GM12892 (cell line): ENCODE results near the gene RAET1E. TPM values are rescaled to one million over a fixed set of nuclear protein-coding genes. Genes with fewer than 3 reads are reported as not detected.
"Not testable (repeated sequence)": the region's sequence is repeated elsewhere in the genome, so short reads cannot be mapped to it uniquely, and the experiment has no call there.

ENCODE experiments used
- DNase-seq: peaks from one replicate; pipeline ENCODE4 v3.0.0; 2011; ENCODE audit not compliant: insufficient read length
- FAIRE-seq: peaks from 2 replicates; lab custom pipeline; 2011; peaks lifted over from hg19 to GRCh38; lab: Jason Lieb, UNC
- POLR2A ChIP-seq: IDR thresholded peaks from 2 replicates; pipeline ENCODE4 v1.6.1; 2011; ENCODE audit warnings: low read depth, low read length, control low read depth
- POLR2AphosphoS5 ChIP-seq: IDR thresholded peaks from 2 replicates; pipeline ENCODE4 v1.6.1; 2011; ENCODE audit warnings: low read depth, low read length, control low read depth
- TAF1 ChIP-seq: IDR thresholded peaks from 2 replicates; pipeline ENCODE4 v1.6.1; 2011; ENCODE audit warnings: low read depth, mild to moderate bottlenecking, control low read depth, low read length, borderline replicate concordance
- polyA plus RNA-seq: library from polyadenylated mRNA; unstranded; fragments of >200 nt; gene quantifications from one replicate; pipeline ENCODE4 v1.2.1, GENCODE V29; 2012; ENCODE audit warnings: missing spikeins, inconsistent platforms; ENCODE audit not compliant: missing spikeins

Gene RAET1E, protein sequence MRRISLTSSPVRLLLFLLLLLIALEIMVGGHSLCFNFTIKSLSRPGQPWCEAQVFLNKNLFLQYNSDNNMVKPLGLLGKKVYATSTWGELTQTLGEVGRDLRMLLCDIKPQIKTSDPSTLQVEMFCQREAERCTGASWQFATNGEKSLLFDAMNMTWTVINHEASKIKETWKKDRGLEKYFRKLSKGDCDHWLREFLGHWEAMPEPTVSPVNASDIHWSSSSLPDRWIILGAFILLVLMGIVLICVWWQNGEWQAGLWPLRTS
- polyA plus RNA-seq: not detected

DNA sequence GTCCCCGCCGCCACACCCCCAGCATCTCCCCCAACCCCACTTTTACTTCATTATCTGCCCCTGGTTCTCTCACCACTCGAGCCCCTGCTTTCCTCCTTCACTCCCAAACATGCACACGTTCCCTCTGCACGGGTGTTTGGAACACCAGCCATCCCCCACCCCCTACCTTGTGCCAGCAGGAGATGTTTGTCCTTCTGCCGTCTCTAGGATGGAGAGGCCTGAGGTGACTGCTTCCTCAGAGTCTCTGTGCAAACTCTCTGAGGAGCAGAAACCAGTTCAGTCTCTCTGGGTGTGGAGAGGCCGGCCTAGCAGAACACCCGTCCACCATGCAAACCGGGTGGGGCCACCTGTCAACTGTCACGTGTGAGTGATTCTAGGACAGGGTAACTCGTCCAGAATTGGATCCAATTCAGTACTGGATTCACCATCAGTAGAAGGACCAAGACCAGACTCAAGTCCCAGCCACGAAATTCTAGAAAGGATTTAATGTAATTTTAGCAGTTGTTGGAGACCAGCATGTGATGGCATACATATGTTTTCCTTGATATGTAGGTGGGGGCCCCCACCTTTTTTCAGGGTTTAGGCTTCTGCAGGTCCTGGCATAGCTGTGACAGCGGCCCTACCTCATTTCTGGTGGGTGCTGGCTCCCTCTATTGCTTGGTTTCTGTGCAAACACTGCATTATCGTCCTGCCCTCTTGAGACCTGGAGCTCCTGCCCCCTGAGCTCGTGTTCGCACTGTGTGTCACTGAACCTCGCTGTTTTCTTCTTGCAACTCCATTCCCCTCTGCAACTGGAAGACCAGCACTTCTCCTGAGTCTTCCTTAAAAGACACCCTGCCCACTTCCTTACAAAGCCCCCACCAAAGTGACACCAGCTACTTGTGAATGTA lies at the start of gene RAET1E:
TSS of gene RAET1E (minus strand) at position 259 of the 890 bp plus-strand sequence. CDS start 7,212 bp downstream, outside the sequence.
- DNase-seq (no peak), FAIRE-seq (no peak)
- TF ChIP-seq POLR2AphosphoS5 (no peak), TAF1 (no peak), POLR2A (no peak)

DNA sequence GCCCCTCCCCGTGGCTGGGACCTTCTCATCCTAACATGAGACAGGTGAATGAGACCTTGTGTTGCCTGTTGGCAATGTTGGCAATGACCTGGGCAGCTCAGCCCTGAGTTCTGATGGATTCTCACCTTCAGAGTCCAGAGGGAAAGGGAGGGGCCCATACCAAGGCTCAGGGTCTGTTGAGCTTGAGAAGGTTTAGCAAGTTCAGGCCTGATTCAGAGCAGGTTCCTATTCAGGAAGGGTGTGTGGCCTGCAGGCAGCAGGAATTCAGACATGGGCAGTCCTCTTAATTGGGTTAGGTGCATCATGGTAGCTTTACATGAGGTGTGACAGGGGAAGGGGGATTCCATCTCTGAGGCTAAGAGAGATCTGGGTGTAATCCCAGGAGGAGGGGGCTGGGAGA lies 49.6 kb upstream of the RAET1E start:
- not testable (repeated sequence) for DNase-seq, FAIRE-seq

DNA sequence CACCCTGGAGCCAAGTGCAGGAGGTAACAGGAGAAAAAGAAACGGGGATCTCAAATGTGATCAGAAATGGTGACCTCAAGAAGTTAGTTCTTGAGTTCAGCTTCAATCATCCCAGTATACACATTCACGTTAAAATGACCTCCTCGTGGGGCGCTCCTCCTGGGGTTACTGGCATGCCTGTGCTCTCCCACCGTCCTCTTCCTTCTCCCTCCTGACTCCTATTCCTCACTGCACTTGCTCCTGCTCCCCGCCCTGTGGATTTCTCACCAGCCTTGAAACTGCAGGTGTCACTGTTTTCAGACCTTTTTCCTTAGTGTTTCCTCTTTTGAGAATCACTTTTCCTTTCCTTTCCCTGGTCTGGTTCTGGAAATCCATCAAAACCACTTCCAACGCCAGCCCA lies 48.7 kb upstream of the RAET1E start:
- not testable (repeated sequence) for FAIRE-seq, DNase-seq

DNA sequence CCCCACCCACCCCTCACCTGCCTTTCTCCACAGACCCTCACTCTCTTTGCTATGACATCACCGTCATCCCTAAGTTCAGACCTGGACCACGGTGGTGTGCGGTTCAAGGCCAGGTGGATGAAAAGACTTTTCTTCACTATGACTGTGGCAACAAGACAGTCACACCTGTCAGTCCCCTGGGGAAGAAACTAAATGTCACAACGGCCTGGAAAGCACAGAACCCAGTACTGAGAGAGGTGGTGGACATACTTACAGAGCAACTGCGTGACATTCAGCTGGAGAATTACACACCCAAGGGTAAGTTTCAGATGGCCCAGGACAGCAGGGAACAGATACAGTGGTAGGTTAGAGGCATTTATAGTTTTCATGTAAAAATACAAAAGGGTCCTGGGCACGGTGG lies 47.4 kb upstream of the RAET1E start:
- not testable (repeated sequence) for DNase-seq, FAIRE-seq

DNA sequence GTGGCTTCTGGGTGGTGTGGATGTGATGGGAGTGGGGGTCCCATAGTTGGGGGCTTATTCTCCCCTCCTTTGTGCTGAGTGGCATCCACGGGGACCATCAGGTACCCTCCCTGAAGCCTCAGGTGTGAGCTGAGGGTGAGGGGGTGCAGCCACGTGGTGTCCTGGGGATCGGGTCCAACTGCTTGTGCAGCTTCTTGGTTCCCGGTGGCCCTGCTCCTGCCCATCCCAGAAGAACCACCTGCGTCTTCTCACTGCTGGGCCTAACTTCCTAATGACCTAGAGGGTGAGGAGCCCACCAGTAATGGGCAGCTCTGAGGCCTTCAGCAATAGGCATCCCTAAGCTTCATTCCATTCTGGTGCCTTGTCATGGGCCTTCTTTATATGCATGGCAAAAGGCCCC lies 45.4 kb upstream of the RAET1E start:
- not testable (repeated sequence) for DNase-seq, FAIRE-seq

DNA sequence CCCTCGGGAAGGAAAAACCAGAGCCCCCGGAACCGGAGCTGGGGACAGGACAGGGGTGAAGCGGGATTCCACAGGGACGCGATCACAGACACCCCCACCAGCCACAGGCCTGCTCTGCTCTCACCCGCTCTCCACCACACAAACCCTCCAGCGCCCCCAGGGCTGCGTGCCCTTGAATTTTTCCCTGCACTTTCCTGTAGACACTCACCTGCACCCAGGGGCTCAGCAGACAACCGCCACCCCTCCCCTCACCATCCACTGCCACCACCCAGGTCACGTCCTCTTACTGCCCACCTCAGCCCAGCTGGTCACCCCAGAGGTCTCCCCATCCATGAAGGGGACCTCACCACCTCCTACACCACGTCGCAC lies 44.5 kb upstream of the RAET1E start:
- FAIRE-seq: no peak
- DNase-seq: no peak
- no peak for TF ChIP-seq POLR2AphosphoS5
- TF ChIP-seq TAF1: no peak
- no peak for TF ChIP-seq POLR2A

DNA sequence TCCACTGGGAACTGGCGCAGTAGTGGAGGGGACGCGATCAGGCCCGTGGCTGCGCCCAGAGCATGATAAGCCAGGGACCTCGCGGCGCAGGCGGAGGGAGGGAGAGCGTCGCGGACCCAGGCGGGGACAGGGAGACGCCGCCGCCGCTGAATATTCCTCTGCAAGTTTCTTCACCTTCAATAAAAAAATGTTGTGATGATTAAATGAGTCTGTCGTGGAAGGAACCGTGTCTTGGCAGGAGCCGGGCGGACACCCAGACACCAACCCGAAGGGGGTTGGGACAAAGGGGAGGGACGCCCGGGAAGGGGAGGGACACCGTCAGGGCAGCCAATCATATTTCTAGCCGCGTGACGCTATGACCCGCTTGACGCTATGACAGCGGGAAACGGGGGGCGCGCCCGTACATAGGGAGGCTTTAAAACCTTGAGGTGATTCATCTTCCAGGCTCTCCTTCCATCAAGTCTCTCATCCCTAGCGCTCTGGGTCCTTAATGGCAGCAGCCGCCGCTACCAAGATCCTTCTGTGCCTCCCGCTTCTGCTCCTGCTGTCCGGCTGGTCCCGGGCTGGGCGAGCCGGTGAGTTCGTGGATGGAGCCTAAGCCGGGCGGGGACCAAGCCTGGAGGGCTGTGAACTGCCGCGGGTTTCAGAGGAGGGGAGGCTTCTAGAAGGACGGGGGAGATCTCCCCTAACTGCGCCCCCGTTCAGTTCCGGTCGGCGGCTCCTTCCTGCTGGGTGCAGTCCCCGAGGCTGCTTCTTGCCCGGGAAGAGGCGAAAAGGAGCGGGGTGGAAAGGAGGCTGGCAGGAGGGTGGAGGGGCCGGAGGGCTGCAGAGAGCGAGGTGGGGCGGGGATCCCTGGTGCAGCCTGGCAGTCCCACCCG lies 43.9 kb upstream of the RAET1E start, which contains the start of gene ULBP2:
TSS of gene ULBP2 (plus strand) at position 432 of the 878 bp plus-strand sequence. CDS start at position 491, 59 bp downstream.
- DNase-seq (peak; percentile 42), FAIRE-seq (no peak)

DNA sequence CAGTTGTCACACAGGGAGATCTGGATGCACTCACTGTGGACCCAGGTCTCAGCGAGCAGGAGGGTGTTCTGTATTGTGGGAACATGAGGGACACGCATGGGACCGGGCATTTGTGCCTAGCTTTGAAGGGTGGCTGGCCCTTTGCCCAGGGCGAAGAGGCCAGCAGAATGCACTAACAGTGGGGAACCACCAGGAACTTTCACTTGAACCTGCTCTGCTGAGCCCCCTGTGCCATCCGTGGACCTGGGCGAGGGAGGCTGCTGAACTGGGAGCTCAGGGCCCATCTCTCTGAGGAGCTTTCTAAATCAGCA lies 42.7 kb upstream of the RAET1E start:
- no peak for DNase-seq
- no peak for FAIRE-seq
- no peak for TF ChIP-seq POLR2A
- no peak for TF ChIP-seq POLR2AphosphoS5

More for the DNA sequence above, 43.9 kb upstream of the RAET1E start, which contains the start of gene ULBP2:
- no peak for TF ChIP-seq POLR2AphosphoS5
- TF ChIP-seq POLR2A: no peak
- no peak for TF ChIP-seq TAF1

DNA sequence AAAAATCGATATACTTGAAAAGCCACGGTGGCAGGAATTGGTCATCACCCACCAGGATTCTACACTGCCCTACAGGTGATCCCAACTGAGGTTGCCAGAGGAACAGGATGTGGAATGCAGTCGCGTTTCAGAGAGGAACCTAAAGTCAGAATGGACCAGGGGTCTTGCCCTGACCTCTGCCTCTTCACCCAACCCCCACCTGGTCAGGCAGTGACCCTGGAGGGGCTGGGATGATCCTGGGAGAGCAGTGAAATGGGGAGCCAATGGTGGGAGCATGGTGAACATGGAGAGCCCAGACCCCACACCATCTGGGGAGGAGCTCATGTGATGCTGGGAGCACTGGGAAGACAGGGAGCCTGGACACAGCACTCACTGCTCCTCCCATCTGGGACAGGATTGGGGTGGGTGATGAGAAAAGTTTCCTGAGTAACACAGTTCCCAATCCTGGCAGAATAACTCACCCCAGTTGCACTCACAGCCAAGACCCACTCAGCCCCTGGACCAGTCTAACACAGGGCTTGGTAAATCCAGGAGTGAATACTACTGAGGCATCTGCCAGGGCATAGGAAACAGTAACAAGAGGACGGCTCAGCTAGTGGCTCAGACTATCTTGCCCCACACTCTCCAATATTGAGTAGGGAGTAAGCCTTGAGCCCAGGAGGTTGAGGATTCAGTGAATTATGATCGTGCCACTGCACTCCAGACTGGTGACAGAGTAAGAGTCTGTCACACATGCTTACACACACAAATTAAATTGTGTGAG lies 42.2 kb upstream of the RAET1E start:
- no peak for FAIRE-seq
- DNase-seq: no peak
- TF ChIP-seq TAF1 (no peak), POLR2AphosphoS5 (no peak), POLR2A (no peak)

DNA sequence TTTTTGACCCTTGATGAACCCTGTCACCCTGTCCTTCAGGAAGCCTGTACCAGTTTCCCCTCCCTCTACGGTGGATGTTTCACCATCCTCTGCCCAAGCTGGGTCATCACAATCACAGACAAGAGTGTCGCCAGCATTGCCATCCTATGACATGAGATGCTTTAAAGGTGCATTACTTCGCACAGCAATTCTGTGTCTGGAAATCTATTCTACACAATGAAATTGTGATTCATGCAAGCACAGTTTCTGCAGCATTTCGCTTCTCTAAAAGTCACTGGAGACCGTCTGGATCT lies 41.4 kb upstream of the RAET1E start:
- no peak for DNase-seq
- no peak for TF ChIP-seq TAF1
- no peak for TF ChIP-seq POLR2AphosphoS5
- TF ChIP-seq POLR2A: no peak
- FAIRE-seq: no peak

DNA sequence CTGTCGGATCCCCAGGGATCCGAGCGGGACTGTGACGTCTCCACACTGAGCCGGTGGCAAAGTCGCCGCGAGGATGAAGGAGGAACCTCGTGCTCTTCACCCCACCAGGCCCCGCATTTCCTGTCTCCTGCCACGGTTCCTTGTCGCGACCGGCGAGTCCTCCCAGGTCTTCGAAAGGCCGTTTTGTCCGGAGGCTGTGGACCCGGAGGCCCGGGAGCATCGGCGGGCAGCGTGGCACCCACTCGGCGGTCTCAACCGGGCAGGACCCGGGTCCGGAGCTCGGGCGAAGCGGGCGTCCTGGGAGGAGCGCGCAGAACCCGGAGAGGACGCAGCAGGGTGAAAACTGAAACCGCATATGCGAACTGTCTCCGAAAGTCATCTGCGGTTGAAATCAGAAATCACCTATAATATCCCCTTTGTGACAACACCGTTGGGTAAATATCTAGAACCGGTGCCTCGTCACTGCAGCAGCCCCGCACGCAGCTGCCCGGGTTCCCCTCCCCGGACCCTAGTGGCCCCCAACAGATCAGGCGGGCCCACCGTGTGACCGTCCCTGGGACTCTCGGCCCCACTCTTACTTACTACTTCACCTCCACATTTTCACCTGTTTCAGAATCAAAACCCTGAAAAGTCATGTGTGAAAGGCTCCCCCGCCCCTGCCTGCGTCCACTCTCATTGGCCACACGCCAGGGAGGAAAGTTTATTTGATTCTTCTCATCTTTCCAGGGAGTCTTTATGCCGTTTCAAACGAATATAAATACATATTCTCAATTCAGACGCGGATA lies 40.9 kb upstream of the RAET1E start:
- FAIRE-seq (peak; percentile 66), DNase-seq (peak; percentile 68)
- TF ChIP-seq TAF1: no peak
- no peak for TF ChIP-seq POLR2AphosphoS5
- TF ChIP-seq POLR2A: no peak

DNA sequence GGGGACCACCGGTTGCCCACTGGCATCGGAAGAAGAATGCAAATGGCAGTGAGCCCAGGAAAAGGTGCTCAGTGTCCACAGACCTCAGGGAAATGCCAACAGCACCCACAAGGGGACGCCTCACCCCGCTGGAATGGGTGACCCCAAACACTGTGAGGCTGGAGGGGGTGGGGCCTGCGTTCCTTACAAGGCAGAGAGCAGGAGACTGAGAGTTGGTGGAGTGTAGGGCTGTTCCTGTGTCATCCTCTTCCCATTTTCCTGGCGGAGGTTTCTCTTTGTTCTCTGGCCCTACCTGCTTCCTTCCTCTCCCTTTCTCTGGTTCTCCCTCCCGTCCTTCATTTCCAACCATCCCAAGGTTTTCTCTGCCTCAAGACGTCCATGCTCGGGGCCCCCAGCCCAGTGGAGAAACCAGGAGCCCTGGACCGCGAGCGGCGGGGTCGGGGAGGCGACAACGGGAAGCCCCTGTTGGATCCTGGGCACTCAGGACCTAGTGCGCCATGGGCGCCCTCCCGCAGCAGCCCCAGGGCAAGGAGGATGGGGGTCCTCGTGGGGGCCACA lies 40.2 kb upstream of the RAET1E start:
- not testable (repeated sequence) for FAIRE-seq, DNase-seq
